Adrenal gland (tissue), 5 donors: ENCODE measurements around the gene NECTIN1.

ENCODE experiments used
- POLR2A ChIP-seq, 2 donors: fragments of 450-650 bp; IDR thresholded peaks; one replicate each; pipeline ENCODE4 v1.6.1; 2017; ENCODE audit warnings: antibody characterized with exemption in 2 of 2, mild to moderate bottlenecking in 2 of 2, moderate library complexity in 1 of 2
- TF ChIP-seq, protein P1 (sequence below), 6 experiments: fragments of 450-650 bp in 4 of 6; fragments of 200-600 bp in 2 of 6; sonication (generic) in 1 of 6; IDR thresholded peaks; 1 replicate in 5 of 6; 2 replicates in 1 of 6; pipeline versions ENCODE4 v1.5.1 to v1.8.0; 2016 to 2021; ENCODE audit warnings: antibody characterized with exemption in 6 of 6, mild to moderate bottlenecking in 2 of 6, moderate library complexity in 1 of 6
- donor health status: DM: no; HTN: no; CAD: no.

DNA sequence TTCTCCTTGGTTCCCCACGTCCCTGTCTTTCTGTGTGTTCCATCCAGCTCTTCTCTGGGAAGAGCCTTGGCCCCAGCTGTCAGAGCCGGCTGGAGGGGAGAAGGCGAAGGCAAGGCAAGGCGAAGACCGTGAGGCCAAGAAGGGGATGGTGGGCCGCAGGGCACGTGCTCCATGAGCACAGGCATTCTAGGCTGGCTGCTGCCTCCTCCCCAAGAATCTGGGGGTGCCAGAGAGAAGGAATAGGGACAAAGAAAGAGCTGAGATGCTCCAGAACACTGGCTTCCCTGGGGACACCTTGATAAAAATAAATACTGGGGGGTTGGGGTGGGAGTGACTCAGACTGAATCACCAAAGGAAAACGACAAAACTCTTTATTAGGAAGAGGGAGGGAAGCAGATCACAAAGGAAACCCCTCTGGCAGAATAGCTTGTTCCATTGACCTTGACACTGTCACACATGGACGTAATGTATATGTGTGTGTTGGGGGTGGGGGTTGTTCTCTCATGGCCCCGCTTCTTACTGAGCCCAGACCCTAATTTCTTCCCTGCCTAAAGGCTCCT lies 52.5 kb downstream of the NECTIN1 start:
- TF ChIP-seq, protein P1, sequence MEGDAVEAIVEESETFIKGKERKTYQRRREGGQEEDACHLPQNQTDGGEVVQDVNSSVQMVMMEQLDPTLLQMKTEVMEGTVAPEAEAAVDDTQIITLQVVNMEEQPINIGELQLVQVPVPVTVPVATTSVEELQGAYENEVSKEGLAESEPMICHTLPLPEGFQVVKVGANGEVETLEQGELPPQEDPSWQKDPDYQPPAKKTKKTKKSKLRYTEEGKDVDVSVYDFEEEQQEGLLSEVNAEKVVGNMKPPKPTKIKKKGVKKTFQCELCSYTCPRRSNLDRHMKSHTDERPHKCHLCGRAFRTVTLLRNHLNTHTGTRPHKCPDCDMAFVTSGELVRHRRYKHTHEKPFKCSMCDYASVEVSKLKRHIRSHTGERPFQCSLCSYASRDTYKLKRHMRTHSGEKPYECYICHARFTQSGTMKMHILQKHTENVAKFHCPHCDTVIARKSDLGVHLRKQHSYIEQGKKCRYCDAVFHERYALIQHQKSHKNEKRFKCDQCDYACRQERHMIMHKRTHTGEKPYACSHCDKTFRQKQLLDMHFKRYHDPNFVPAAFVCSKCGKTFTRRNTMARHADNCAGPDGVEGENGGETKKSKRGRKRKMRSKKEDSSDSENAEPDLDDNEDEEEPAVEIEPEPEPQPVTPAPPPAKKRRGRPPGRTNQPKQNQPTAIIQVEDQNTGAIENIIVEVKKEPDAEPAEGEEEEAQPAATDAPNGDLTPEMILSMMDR (IDR thresholded peaks at IDR 0.05), result no peak
- no peak for TF ChIP-seq POLR2A (IDR thresholded peaks at IDR 0.05)
